Measurements from ENCODE around the gene NINL. TPM values are rescaled to one million over a fixed set of nuclear protein-coding genes. Genes with fewer than 3 reads are reported as not detected.
"Not testable (repeated sequence)": the region's sequence is repeated elsewhere in the genome, so short reads cannot be mapped to it uniquely, and the experiment has no call there.

Gene NINL
- total and polyA plus RNA-seq, 2 of the 8 experiments (the other 6 are each of a cell fraction or from before 2014, with no cell fraction given) = 15.3 to 30.0 TPM

GRCh38 chr20:25602914-25603309 is 17.6 kb upstream of the NINL start:
- ChIA-PET POLR2A (ENCODE audit: partially characterized antibody) (interaction anchor here (1.0 kb wide), 1 partner anchor 18 kb away, joined by 3 read pairs; no protein-coding TSS in a partner anchor), CTCF (ENCODE audit: partially characterized antibody) (interaction anchor here (1.3 kb wide), 1 partner anchor 307 kb away, joined by 4 read pairs; no protein-coding TSS in a partner anchor)
- H3K36me3 ChIP-seq (ENCODE audit: control insufficient read depth in 2 of 4, insufficient read depth in 4 of 4, low read length in 3 of 4); H3K14ac ChIP-seq (ENCODE audit: insufficient read length); H2BK120ac ChIP-seq (replicated peaks; ENCODE audit: low read depth, low read length); H3K18ac ChIP-seq (ENCODE audit: extremely low read depth, low read length); H4K91ac ChIP-seq (replicated peaks; ENCODE audit: insufficient read length, low read length); H4K20me1 ChIP-seq (replicated peaks in 1 of 2; ENCODE audit: control insufficient read depth in 1 of 2, insufficient read depth in 2 of 2, low read length in 2 of 2); H3K9me3 ChIP-seq (ENCODE audit: insufficient read depth in 2 of 2, low read depth in 1 of 2, low read length in 1 of 2); H3K4me1 ChIP-seq (replicated peaks in 1 of 4; ENCODE audit: control insufficient read depth in 3 of 4, insufficient read depth in 4 of 4, low read length in 3 of 4); H2BK20ac ChIP-seq (ENCODE audit: low read length); H3K56ac ChIP-seq (replicated peaks; ENCODE audit: insufficient read length, low read depth, low read length); H3K27ac ChIP-seq (ENCODE audit: low read depth, low read length); H3K4ac ChIP-seq (replicated peaks; ENCODE audit: insufficient read length, low read depth, low read length); H4K8ac ChIP-seq (ENCODE audit: extremely low read depth, insufficient read depth, low read length); H4K5ac ChIP-seq (ENCODE audit: insufficient read length, low read depth, low read length); H2BK5ac ChIP-seq (ENCODE audit: low read depth, low read length); H3K4me3 ChIP-seq (ENCODE audit: extremely low read depth in 1 of 4, insufficient read depth in 2 of 4, low read depth in 3 of 4, low read length in 4 of 4); H3K79me1 ChIP-seq (ENCODE audit: low read depth, low read length); H3K9ac ChIP-seq (replicated peaks in 1 of 4; ENCODE audit: extremely low read depth in 1 of 4, low read depth in 3 of 4, low read length in 3 of 4); H2BK12ac ChIP-seq (ENCODE audit: low read depth, low read length); DNase-seq (ENCODE audit: low read depth in 1 of 2, low spot score in 2 of 2); H2BK15ac ChIP-seq (ENCODE audit: low read length); H3K4me2 ChIP-seq (ENCODE audit: insufficient read depth in 1 of 2, low read depth in 2 of 2, low read length in 2 of 2); H2AFZ ChIP-seq (ENCODE audit: low read length); H3K27me3 ChIP-seq (replicated peaks in 1 of 4; ENCODE audit: control insufficient read depth in 3 of 4, extremely low read depth in 1 of 4, insufficient read depth in 3 of 4, low read length in 3 of 4); H3K23me2 ChIP-seq (ENCODE audit: low read depth, low read length); H3K23ac ChIP-seq (ENCODE audit: insufficient read length); H2AK5ac ChIP-seq (ENCODE audit: low read depth, low read length); FAIRE-seq; H3K79me2 ChIP-seq (ENCODE audit: control insufficient read depth in 1 of 2, insufficient read depth in 2 of 2, low read length in 2 of 2): not testable (repeated sequence)
- WGBS, 2 experiments (ENCODE audit: extremely low coverage in 1 of 2, insufficient coverage in 1 of 2, insufficient read length in 1 of 2, insufficient replicate concordance in 2 of 2, low coverage in 1 of 2, low lambda C conversion rate in 2 of 2, missing lambda C conversion rate in 1 of 2) = 99% methylated on average over 9 of the region's 9 CpGs; no CpG with 5 or more reads in 1 of the 2 experiments
